ENCODE results near the gene APBA2. TPM values are rescaled to one million over a fixed set of nuclear protein-coding genes. Genes with fewer than 3 reads are reported as not detected.

The APBA2 gene
- total RNA-seq, 4 donors from 2014 or later, result 5.4 to 15.3 (median 10.4) TPM

DNA sequence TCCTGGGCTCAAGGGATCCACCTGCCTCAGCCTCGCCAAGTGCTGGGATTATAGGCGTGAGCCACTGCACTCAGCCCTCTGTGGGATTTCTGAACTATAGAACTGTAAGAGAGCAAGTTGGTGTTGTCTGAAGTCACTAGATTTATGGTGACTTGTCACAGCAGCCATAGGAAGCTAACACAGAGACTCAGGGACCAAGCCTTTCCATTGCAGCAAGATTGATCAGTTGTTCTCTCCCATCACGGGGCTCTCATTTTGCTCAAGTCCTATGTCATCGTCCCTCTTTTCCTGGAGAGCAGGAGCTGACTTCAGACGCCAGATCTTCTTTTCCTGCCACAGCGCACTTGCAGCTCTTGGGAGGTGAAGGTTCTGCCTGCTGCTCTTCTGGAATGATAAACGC, 61.0 kb downstream of the APBA2 start:
- H3K27ac ChIP-seq (replicated peaks in 1 of 4), result no peak overlapping the region
- no peaks in the 10 kb centered on the region for H3K9me3 ChIP-seq
- no peaks in the 10 kb centered on the region for H3K36me3 ChIP-seq
- WGBS, result 99% methylated on average over 7 of the region's 7 CpGs
- H3K4me1 ChIP-seq, result no peaks in the 10 kb centered on the region
- no peak for TF ChIP-seq EP300 (IDR thresholded peaks at IDR 0.05)
- no peak for DNase-seq (ENCODE audit: extremely low spot score)
- no peak overlapping the region for H3K4me3 ChIP-seq
- H3K27me3 ChIP-seq, result no peaks in the 10 kb centered on the region
- intact Hi-C loops (cut with DNase I), result no loop called here

DNA sequence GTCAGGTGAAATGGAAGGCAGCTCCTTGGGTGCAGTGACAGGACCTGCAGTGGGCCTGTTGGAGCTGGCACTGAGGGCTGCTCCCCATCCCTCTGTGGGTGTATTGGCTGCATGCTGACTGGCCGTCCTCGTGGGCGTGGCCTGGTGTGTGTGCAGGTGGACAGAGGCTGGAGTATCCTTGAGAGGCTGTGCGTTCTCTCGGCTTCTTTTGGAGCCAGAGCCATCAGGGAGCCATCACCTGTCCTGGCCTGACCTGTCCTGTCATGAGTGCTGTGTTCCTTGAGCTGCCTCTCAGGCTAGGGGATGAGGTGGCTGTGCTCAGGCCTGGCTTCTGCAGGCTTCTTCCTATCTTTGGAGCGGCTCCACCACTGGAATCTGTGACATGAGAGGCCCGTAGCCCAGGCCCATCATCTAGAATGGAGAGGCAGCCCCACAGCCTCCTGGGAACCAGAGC, 61.5 kb downstream of the APBA2 start:
- 94% methylated on average over 6 of the region's 7 CpGs for WGBS
- Histone ChIP-seq H3K36me3 (no peaks in the 10 kb centered on the region), H3K4me1 (no peaks in the 10 kb centered on the region), H3K27me3 (no peaks in the 10 kb centered on the region), H3K4me3 (no peak overlapping the region), H3K9me3 (no peaks in the 10 kb centered on the region), H3K27ac (replicated peaks in 1 of 4) (no peak overlapping the region)
- no peak for TF ChIP-seq POLR2AphosphoS5 (IDR thresholded peaks at IDR 0.05)
- TF ChIP-seq, protein P1, sequence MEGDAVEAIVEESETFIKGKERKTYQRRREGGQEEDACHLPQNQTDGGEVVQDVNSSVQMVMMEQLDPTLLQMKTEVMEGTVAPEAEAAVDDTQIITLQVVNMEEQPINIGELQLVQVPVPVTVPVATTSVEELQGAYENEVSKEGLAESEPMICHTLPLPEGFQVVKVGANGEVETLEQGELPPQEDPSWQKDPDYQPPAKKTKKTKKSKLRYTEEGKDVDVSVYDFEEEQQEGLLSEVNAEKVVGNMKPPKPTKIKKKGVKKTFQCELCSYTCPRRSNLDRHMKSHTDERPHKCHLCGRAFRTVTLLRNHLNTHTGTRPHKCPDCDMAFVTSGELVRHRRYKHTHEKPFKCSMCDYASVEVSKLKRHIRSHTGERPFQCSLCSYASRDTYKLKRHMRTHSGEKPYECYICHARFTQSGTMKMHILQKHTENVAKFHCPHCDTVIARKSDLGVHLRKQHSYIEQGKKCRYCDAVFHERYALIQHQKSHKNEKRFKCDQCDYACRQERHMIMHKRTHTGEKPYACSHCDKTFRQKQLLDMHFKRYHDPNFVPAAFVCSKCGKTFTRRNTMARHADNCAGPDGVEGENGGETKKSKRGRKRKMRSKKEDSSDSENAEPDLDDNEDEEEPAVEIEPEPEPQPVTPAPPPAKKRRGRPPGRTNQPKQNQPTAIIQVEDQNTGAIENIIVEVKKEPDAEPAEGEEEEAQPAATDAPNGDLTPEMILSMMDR (IDR thresholded peaks at IDR 0.05), result no peak
- no peak for TF ChIP-seq POLR2A (IDR thresholded peaks at IDR 0.05; ENCODE audit: low read depth)
- no peak for TF ChIP-seq EP300 (IDR thresholded peaks at IDR 0.05)
- DNase-seq (ENCODE audit: extremely low spot score), result peak; percentile 64
- intact Hi-C loops (cut with DNase I), result no loop called here

DNA sequence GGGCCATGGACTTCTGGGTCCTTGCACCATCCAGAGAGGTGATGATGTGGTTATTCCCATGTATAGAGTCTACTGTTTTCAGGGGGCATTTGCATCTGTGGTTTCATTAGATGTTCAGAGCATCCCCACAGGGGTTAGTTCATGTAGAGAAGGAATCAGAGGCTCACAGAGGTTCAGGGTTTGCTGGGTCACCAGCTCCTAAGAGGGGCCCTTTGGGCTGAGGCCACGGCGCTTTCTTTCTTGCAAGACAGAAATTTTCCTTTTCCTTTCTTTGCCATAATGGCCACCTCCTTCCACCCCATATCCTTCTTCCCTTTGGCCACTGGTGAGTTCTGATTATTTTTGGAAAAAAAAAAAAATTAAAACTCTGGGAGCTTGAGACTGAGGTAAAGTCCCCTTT, 62.3 kb downstream of the APBA2 start:
- no peaks in the 10 kb centered on the region for H3K9me3 ChIP-seq
- no peaks in the 10 kb centered on the region for H3K4me1 ChIP-seq
- peak; percentile 87 for DNase-seq (ENCODE audit: extremely low spot score)
- H3K27me3 ChIP-seq, result no peaks in the 10 kb centered on the region
- TF ChIP-seq POLR2A (IDR thresholded peaks at IDR 0.05; ENCODE audit: low read depth), result no peak
- TF ChIP-seq, protein P1 (IDR thresholded peaks at IDR 0.05), result no peak
- TF ChIP-seq EP300 (IDR thresholded peaks at IDR 0.05), result no peak
- no peak for TF ChIP-seq POLR2AphosphoS5 (IDR thresholded peaks at IDR 0.05)
- 92% methylated on average over 2 of the region's 2 CpGs for WGBS
- intact Hi-C loops (cut with DNase I), result no loop called here
- no peaks in the 10 kb centered on the region for H3K36me3 ChIP-seq
- H3K27ac ChIP-seq (replicated peaks in 1 of 4), result no peak overlapping the region
- H3K4me3 ChIP-seq, result no peak overlapping the region

DNA sequence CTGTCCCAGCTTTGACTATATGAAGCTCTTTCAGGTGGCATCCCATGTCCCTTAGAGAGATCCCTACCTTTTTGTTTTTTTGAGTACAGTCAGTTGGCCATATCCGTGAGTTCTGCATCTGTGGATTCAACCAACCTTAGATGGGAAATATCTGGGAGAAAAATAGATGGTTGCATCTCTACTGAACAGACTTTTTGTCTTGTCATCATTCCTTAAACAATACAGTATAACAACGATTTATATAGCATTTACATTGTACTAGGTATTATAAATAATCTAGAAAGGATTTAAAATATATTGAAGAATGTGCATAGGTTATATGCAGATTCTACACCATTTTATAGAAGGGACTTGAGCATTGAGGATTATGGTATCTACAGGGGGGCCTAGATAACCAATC, 65.1 kb downstream of the APBA2 start:
- WGBS, result 78% methylated on average over 2 of the region's 2 CpGs
- Histone ChIP-seq H3K9me3 (no peaks in the 10 kb centered on the region), H3K27ac (replicated peaks in 1 of 4) (no peak overlapping the region), H3K4me3 (no peak overlapping the region), H3K4me1 (no peaks in the 10 kb centered on the region), H3K36me3 (no peaks in the 10 kb centered on the region), H3K27me3 (no peaks in the 10 kb centered on the region)
- intact Hi-C loops (cut with DNase I), result no loop called here
- DNase-seq (ENCODE audit: extremely low spot score), result no peak
- TF ChIP-seq POLR2AphosphoS5 (IDR thresholded peaks at IDR 0.05) (no peak), POLR2A (IDR thresholded peaks at IDR 0.05; ENCODE audit: low read depth) (no peak), EP300 (IDR thresholded peaks at IDR 0.05) (no peak)
- TF ChIP-seq, protein P1 (IDR thresholded peaks at IDR 0.05), result no peak

DNA sequence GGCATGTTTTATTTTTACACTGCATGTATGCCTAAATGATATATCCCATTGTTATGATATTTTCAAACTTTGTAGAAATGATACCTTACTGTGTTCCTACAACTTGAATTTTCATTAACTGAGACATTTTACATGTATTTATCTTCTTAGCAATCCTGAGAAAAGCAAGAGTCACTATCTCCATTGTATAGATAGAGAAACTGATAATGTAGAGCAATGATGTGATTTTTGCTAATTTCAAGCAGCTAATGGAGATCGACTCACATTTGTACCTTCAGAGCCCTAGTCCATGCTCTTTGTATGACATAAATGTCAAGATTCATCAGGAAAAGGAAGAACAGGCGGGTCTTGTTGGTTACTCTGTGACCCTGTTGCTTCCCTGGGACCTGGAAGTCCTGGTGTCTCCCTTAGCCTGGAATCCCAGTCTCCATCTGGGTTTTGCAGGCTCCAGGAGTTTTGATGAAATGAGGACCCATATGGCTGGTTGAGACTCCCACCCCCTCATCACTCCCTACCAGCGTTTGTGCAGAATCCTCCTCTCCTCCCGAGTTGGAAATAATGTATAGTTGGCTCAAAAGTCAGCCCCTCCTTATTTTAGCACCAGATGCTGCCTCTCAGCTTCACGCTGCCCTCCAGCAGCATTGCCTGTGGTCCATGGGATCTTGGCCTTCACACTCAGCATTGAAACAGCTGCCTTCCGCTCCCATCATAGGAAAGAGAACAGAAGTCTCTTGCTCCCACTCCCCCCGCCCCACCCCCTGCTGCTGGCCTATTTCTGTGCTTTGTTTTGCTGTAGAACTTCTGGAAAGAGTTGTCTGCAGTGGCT, 67.1 kb downstream of the APBA2 start:
- H3K27ac ChIP-seq (replicated peaks in 1 of 4), result no peak overlapping the region
- no peaks in the 10 kb centered on the region for H3K4me1 ChIP-seq
- TF ChIP-seq POLR2A (IDR thresholded peaks at IDR 0.05; ENCODE audit: low read depth), result no peak
- TF ChIP-seq EP300 (IDR thresholded peaks at IDR 0.05), result no peak
- TF ChIP-seq, protein P1 (IDR thresholded peaks at IDR 0.05), result no peak
- TF ChIP-seq POLR2AphosphoS5 (IDR thresholded peaks at IDR 0.05), result no peak
- no peak overlapping the region for H3K4me3 ChIP-seq
- no peaks in the 10 kb centered on the region for H3K9me3 ChIP-seq
- H3K27me3 ChIP-seq, result no peaks in the 10 kb centered on the region
- WGBS, result 61% methylated on average over 7 of the region's 7 CpGs
- no peaks in the 10 kb centered on the region for H3K36me3 ChIP-seq
- DNase-seq (ENCODE audit: extremely low spot score), result no peak
- intact Hi-C loops (cut with DNase I), result no loop called here
